IPS-18a (cell line): ENCODE measurements around the gene RBPJ.

Source experiments
- H3K27ac ChIP-seq: one replicate; pipeline ENCODE4 v1.5.1; 2013; ENCODE audit warnings: low read length
- H3K27me3 ChIP-seq: one replicate; pipeline ENCODE4 v1.6.1; 2013; ENCODE audit warnings: mild to moderate bottlenecking, low read length; ENCODE audit not compliant: control insufficient read depth, insufficient read depth
- H3K36me3 ChIP-seq: one replicate; pipeline ENCODE4 v1.6.1; 2013; ENCODE audit warnings: low read depth, low read length; ENCODE audit not compliant: control insufficient read depth
- H3K4me1 ChIP-seq: one replicate; pipeline ENCODE4 v1.6.1; 2013; ENCODE audit warnings: low read depth, low read length; ENCODE audit not compliant: control insufficient read depth
- H3K4me3 ChIP-seq: one replicate; pipeline ENCODE4 v1.5.1; 2013; ENCODE audit warnings: low read length
- H3K9ac ChIP-seq: one replicate; pipeline ENCODE4 v1.6.1; 2013; ENCODE audit warnings: mild to moderate bottlenecking, low read length, moderate library complexity
- H3K9me3 ChIP-seq: one replicate; pipeline ENCODE4 v1.6.1; 2013; ENCODE audit warnings: low read depth, low read length; ENCODE audit not compliant: control insufficient read depth

RBPJ gene

GRCh38 chr4:26468283-26468949 lies 147.6 kb downstream of the RBPJ start:
- peaks cover 6% of the 10 kb centered on the region for H3K4me1 ChIP-seq
- H3K9ac ChIP-seq: no peak overlapping the region
- H3K9me3 ChIP-seq: no peaks in the 10 kb centered on the region
- H3K27ac ChIP-seq: no peak overlapping the region
- no peaks in the 10 kb centered on the region for H3K27me3 ChIP-seq
- no peak overlapping the region for H3K4me3 ChIP-seq
- no peaks in the 10 kb centered on the region for H3K36me3 ChIP-seq

GRCh38 chr4:26468977-26469376 lies 148.2 kb downstream of the RBPJ start:
- Histone ChIP-seq H3K9me3 (no peaks in the 10 kb centered on the region), H3K9ac (no peak overlapping the region), H3K4me3 (no peak overlapping the region), H3K27me3 (no peaks in the 10 kb centered on the region), H3K27ac (no peak overlapping the region), H3K4me1 (peaks cover 6% of the 10 kb centered on the region), H3K36me3 (no peaks in the 10 kb centered on the region)

DNA sequence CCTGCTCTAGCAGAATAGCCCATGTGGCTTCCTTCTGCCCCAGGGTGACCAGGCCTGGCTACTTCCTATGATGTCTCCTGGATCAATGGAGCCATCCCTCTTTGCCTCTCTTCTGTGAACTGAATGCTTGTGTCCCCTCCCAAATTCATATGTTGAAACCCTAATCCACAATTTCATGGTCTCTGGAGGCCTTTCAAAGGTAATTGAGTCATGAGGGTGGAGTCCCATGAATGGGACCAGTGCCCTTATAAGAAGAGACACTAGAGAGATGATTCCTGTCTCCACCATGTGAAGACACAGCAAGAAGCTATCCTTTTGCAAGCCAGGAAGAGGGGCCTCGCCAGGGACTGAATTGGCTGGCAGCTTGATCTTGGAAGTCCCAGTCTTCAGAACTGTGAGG lies 151.1 kb downstream of the RBPJ start:
- Histone ChIP-seq H3K4me3 (no peak overlapping the region), H3K4me1 (peaks cover 6% of the 10 kb centered on the region), H3K27ac (no peak overlapping the region), H3K27me3 (no peaks in the 10 kb centered on the region), H3K9ac (no peak overlapping the region), H3K9me3 (no peaks in the 10 kb centered on the region), H3K36me3 (no peaks in the 10 kb centered on the region)

- Histone ChIP-seq H3K9me3 (no peaks in the 10 kb centered on the region), H3K36me3 (no peaks in the 10 kb centered on the region), H3K4me1 (no peaks in the 10 kb centered on the region)
These were observed 153.1 kb downstream of the RBPJ start for GRCh38 chr4:26473893-26474292.

GRCh38 chr4:26474551-26474950 lies 153.7 kb downstream of the RBPJ start:
- no peaks in the 10 kb centered on the region for H3K27me3 ChIP-seq
- H3K4me1 ChIP-seq: no peaks in the 10 kb centered on the region
- H3K27ac ChIP-seq: no peak overlapping the region

More at GRCh38 chr4:26473893-26474292, 153.1 kb downstream of the RBPJ start:
- Histone ChIP-seq H3K4me3 (no peak overlapping the region), H3K9ac (no peak overlapping the region), H3K27ac (no peak overlapping the region), H3K27me3 (no peaks in the 10 kb centered on the region)

GRCh38 chr4:26475716-26476115 lies 154.9 kb downstream of the RBPJ start:
- no peaks in the 10 kb centered on the region for H3K9me3 ChIP-seq

More at GRCh38 chr4:26474551-26474950, 153.7 kb downstream of the RBPJ start:
- H3K4me3 ChIP-seq: no peak overlapping the region
- H3K9me3 ChIP-seq: no peaks in the 10 kb centered on the region
- H3K36me3 ChIP-seq: no peaks in the 10 kb centered on the region
- no peak overlapping the region for H3K9ac ChIP-seq

GRCh38 chr4:26476545-26476944 lies 155.7 kb downstream of the RBPJ start:
- Histone ChIP-seq H3K36me3 (no peaks in the 10 kb centered on the region), H3K4me3 (no peak overlapping the region), H3K9ac (no peak overlapping the region), H3K27ac (no peak overlapping the region), H3K9me3 (no peaks in the 10 kb centered on the region), H3K27me3 (no peaks in the 10 kb centered on the region), H3K4me1 (no peaks in the 10 kb centered on the region)

More at GRCh38 chr4:26475716-26476115, 154.9 kb downstream of the RBPJ start:
- no peak overlapping the region for H3K4me3 ChIP-seq
- H3K36me3 ChIP-seq: no peaks in the 10 kb centered on the region
- H3K9ac ChIP-seq: no peak overlapping the region
- H3K4me1 ChIP-seq: no peaks in the 10 kb centered on the region
- H3K27ac ChIP-seq: no peak overlapping the region
- no peaks in the 10 kb centered on the region for H3K27me3 ChIP-seq

- no peak overlapping the region for H3K27ac ChIP-seq
- no peaks in the 10 kb centered on the region for H3K27me3 ChIP-seq
- no peaks in the 10 kb centered on the region for H3K36me3 ChIP-seq
- no peaks in the 10 kb centered on the region for H3K9me3 ChIP-seq
- H3K4me1 ChIP-seq: no peaks in the 10 kb centered on the region
- H3K4me3 ChIP-seq: no peak overlapping the region
- H3K9ac ChIP-seq: no peak overlapping the region
These were observed 157.5 kb downstream of the RBPJ start for GRCh38 chr4:26478330-26478729.

DNA sequence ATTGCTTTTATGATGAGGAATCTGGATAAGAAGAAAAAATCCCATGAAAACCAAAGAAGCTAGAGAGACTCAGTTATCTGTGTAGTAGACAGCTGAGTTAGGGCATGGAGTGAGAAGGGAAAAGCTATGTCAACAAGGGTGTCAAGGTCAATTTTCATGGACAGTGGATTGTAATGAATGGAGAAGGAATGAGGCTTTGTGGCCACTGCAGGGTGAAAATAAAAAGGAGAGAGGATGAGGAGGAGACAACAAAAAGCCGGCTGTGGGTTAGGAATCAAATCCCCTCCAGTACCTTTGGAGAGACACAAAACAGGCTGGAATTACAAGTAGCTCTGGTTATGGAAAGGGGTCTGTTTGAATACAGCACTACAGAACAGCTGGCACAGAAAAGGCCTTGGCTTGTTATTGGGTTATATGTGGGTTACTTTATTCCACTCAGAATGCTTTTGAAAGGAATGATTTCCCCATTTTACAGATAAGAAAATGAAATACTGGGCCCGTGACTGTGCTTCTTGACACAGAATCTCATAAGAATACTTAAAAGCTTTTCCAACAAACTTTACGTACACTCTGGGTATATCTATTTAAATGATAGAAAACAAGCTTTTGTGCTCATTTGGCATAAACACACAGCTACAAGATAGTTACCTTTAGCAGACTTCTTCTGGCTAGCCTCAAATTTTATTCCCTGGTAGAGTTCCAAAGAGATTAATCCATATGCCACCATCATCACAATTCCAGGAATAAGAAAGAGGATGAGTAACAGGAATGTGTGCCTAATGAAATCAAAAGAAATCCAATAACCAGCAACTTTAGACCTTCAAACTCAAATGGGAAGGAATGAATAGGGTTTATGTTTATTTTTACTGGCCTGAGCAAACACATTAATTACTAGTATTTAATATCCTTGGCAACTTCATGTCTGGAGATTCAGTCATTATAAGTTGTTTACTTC lies 162.0 kb downstream of the RBPJ start:
- Histone ChIP-seq H3K9me3 (no peaks in the 10 kb centered on the region), H3K27ac (no peak overlapping the region), H3K36me3 (no peaks in the 10 kb centered on the region), H3K9ac (no peak overlapping the region), H3K4me1 (no peaks in the 10 kb centered on the region), H3K27me3 (no peaks in the 10 kb centered on the region), H3K4me3 (no peak overlapping the region)

DNA sequence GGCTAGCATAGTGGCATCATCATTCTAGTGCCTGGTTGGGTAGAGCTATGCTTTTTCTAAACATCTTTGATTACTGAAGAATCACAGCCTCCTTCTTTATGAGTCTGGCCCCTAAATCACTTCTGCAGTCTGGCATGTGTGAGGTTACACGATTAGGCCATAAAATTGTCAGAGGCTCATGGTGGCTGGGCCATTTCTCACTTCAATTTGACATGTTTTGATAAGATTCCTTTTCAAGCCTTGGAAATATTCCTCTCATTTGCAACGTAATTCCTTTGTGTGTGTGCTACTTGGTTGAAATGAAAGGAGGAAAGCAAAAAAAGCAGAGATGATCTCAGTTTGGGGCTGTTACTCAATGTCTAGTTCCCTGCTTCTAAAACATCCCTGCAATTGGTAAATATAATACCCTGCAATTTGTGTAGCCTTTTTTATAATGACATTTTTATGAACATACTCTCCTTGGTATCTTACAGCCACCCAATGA lies 163.3 kb downstream of the RBPJ start:
- Histone ChIP-seq H3K36me3 (no peaks in the 10 kb centered on the region), H3K4me3 (no peak overlapping the region), H3K9me3 (no peaks in the 10 kb centered on the region), H3K4me1 (no peaks in the 10 kb centered on the region), H3K27me3 (no peaks in the 10 kb centered on the region), H3K9ac (no peak overlapping the region), H3K27ac (no peak overlapping the region)

GRCh38 chr4:26484516-26484915 lies 163.7 kb downstream of the RBPJ start:
- no peak overlapping the region for H3K4me3 ChIP-seq
- no peaks in the 10 kb centered on the region for H3K36me3 ChIP-seq
- H3K4me1 ChIP-seq: no peaks in the 10 kb centered on the region
- no peaks in the 10 kb centered on the region for H3K9me3 ChIP-seq
- H3K9ac ChIP-seq: no peak overlapping the region
- H3K27ac ChIP-seq: no peak overlapping the region
- H3K27me3 ChIP-seq: no peaks in the 10 kb centered on the region
